ENCODE data around the gene ADAMTS6. TPM values are rescaled to one million over a fixed set of nuclear protein-coding genes. Genes with fewer than 3 reads are reported as not detected.

Gene ADAMTS6
- total RNA-seq, 1 donor from 2014 or later: 2.6 TPM

- no peak overlapping the region for H3K9ac ChIP-seq (ENCODE audit: low read depth in 1 of 3, low read length in 3 of 3)
- no peaks in the 10 kb centered on the region for H3K36me3 ChIP-seq (ENCODE audit: control insufficient read depth in 3 of 3, insufficient read depth in 3 of 3, low read length in 3 of 3)
- H3K4me3 ChIP-seq (ENCODE audit: low read length in 3 of 3): no peak overlapping the region
- H3K9me3 ChIP-seq (ENCODE audit: control insufficient read depth in 3 of 3, low read length in 3 of 3): peaks cover 0 to 1% (median 0%) of the 10 kb centered on the region in 3 donors
- H3K27ac ChIP-seq (ENCODE audit: low read depth, low read length): no peak overlapping the region
- no peaks in the 10 kb centered on the region for H3K4me1 ChIP-seq (ENCODE audit: control insufficient read depth in 3 of 3, insufficient read depth in 3 of 3, low read length in 3 of 3)
- no peaks in the 10 kb centered on the region for H3K27me3 ChIP-seq (ENCODE audit: control insufficient read depth in 3 of 3, insufficient read depth in 3 of 3, low read length in 3 of 3)
Observed at GRCh38 chr5:65172486-65173129, 309.1 kb downstream of the ADAMTS6 start.

- Histone ChIP-seq H3K9ac (ENCODE audit: low read depth in 1 of 3, low read length in 3 of 3) (no peak overlapping the region), H3K4me3 (ENCODE audit: low read length in 3 of 3) (no peak overlapping the region), H3K4me1 (ENCODE audit: control insufficient read depth in 3 of 3, insufficient read depth in 3 of 3, low read length in 3 of 3) (no peaks in the 10 kb centered on the region), H3K9me3 (ENCODE audit: control insufficient read depth in 3 of 3, low read length in 3 of 3) (peaks cover 0 to 1% (median 0%) of the 10 kb centered on the region in 3 donors), H3K27ac (ENCODE audit: low read depth, low read length) (no peak overlapping the region), H3K36me3 (ENCODE audit: control insufficient read depth in 3 of 3, insufficient read depth in 3 of 3, low read length in 3 of 3) (no peaks in the 10 kb centered on the region), H3K27me3 (ENCODE audit: control insufficient read depth in 3 of 3, insufficient read depth in 3 of 3, low read length in 3 of 3) (no peaks in the 10 kb centered on the region)
Observed at GRCh38 chr5:65171645-65172044, 310.1 kb downstream of the ADAMTS6 start.

GRCh38 chr5:65163698-65164097, 318.0 kb downstream of the ADAMTS6 start:
- Histone ChIP-seq H3K27ac (ENCODE audit: low read depth, low read length) (no peak overlapping the region), H3K36me3 (ENCODE audit: control insufficient read depth in 3 of 3, insufficient read depth in 3 of 3, low read length in 3 of 3) (no peaks in the 10 kb centered on the region), H3K4me1 (ENCODE audit: control insufficient read depth in 3 of 3, insufficient read depth in 3 of 3, low read length in 3 of 3) (no peaks in the 10 kb centered on the region), H3K4me3 (ENCODE audit: low read length in 3 of 3) (no peak overlapping the region), H3K9me3 (ENCODE audit: control insufficient read depth in 3 of 3, low read length in 3 of 3) (no peaks in the 10 kb centered on the region), H3K27me3 (ENCODE audit: control insufficient read depth in 3 of 3, insufficient read depth in 3 of 3, low read length in 3 of 3) (no peaks in the 10 kb centered on the region), H3K9ac (ENCODE audit: low read depth in 1 of 3, low read length in 3 of 3) (no peak overlapping the region)

GRCh38 chr5:65161655-65162054, 320.1 kb downstream of the ADAMTS6 start:
- peaks cover 0 to 6% (median 3%) of the 10 kb centered on the region in 3 donors for H3K4me1 ChIP-seq (ENCODE audit: control insufficient read depth in 3 of 3, insufficient read depth in 3 of 3, low read length in 3 of 3)
- no peak overlapping the region for H3K9ac ChIP-seq (ENCODE audit: low read depth in 1 of 3, low read length in 3 of 3)
- no peaks in the 10 kb centered on the region for H3K36me3 ChIP-seq (ENCODE audit: control insufficient read depth in 3 of 3, insufficient read depth in 3 of 3, low read length in 3 of 3)
- H3K4me3 ChIP-seq (ENCODE audit: low read length in 3 of 3): no peak overlapping the region
- no peaks in the 10 kb centered on the region for H3K27me3 ChIP-seq (ENCODE audit: control insufficient read depth in 3 of 3, insufficient read depth in 3 of 3, low read length in 3 of 3)
- H3K9me3 ChIP-seq (ENCODE audit: control insufficient read depth in 3 of 3, low read length in 3 of 3): no peaks in the 10 kb centered on the region
- no peak overlapping the region for H3K27ac ChIP-seq (ENCODE audit: low read depth, low read length)

- Histone ChIP-seq H3K27ac (ENCODE audit: low read depth, low read length) (no peak overlapping the region), H3K9me3 (ENCODE audit: control insufficient read depth in 3 of 3, low read length in 3 of 3) (no peaks in the 10 kb centered on the region), H3K27me3 (ENCODE audit: control insufficient read depth in 3 of 3, insufficient read depth in 3 of 3, low read length in 3 of 3) (no peaks in the 10 kb centered on the region), H3K4me3 (ENCODE audit: low read length in 3 of 3) (no peak overlapping the region), H3K9ac (ENCODE audit: low read depth in 1 of 3, low read length in 3 of 3) (no peak overlapping the region), H3K4me1 (ENCODE audit: control insufficient read depth in 3 of 3, insufficient read depth in 3 of 3, low read length in 3 of 3) (peaks cover 0 to 6% (median 3%) of the 10 kb centered on the region in 3 donors), H3K36me3 (ENCODE audit: control insufficient read depth in 3 of 3, insufficient read depth in 3 of 3, low read length in 3 of 3) (no peaks in the 10 kb centered on the region)
Observed at GRCh38 chr5:65157906-65158603, 323.7 kb downstream of the ADAMTS6 start.

- Histone ChIP-seq H3K4me3 (ENCODE audit: low read length in 3 of 3) (no peak overlapping the region), H3K9me3 (ENCODE audit: control insufficient read depth in 3 of 3, low read length in 3 of 3) (no peaks in the 10 kb centered on the region), H3K9ac (ENCODE audit: low read depth in 1 of 3, low read length in 3 of 3) (no peak overlapping the region), H3K27me3 (ENCODE audit: control insufficient read depth in 3 of 3, insufficient read depth in 3 of 3, low read length in 3 of 3) (no peaks in the 10 kb centered on the region), H3K27ac (ENCODE audit: low read depth, low read length) (no peak overlapping the region), H3K4me1 (ENCODE audit: control insufficient read depth in 3 of 3, insufficient read depth in 3 of 3, low read length in 3 of 3) (peaks cover 0 to 6% (median 3%) of the 10 kb centered on the region in 3 donors), H3K36me3 (ENCODE audit: control insufficient read depth in 3 of 3, insufficient read depth in 3 of 3, low read length in 3 of 3) (no peaks in the 10 kb centered on the region)
Observed at GRCh38 chr5:65156933-65157332, 324.8 kb downstream of the ADAMTS6 start.

GRCh38 chr5:65152131-65152530, 329.6 kb downstream of the ADAMTS6 start:
- no peaks in the 10 kb centered on the region for H3K9me3 ChIP-seq (ENCODE audit: control insufficient read depth in 3 of 3, low read length in 3 of 3)
- H3K4me3 ChIP-seq (ENCODE audit: low read length in 3 of 3): no peak overlapping the region
- no peak overlapping the region for H3K27ac ChIP-seq (ENCODE audit: low read depth, low read length)
- H3K27me3 ChIP-seq (ENCODE audit: control insufficient read depth in 3 of 3, insufficient read depth in 3 of 3, low read length in 3 of 3): no peaks in the 10 kb centered on the region
- no peak overlapping the region for H3K9ac ChIP-seq (ENCODE audit: low read depth in 1 of 3, low read length in 3 of 3)
- H3K4me1 ChIP-seq (ENCODE audit: control insufficient read depth in 3 of 3, insufficient read depth in 3 of 3, low read length in 3 of 3): peaks cover 0 to under 1% (median 0%) of the 10 kb centered on the region in 3 donors
- no peaks in the 10 kb centered on the region for H3K36me3 ChIP-seq (ENCODE audit: control insufficient read depth in 3 of 3, insufficient read depth in 3 of 3, low read length in 3 of 3)

GRCh38 chr5:65151614-65152013, 330.1 kb downstream of the ADAMTS6 start:
- Histone ChIP-seq H3K9ac (ENCODE audit: low read depth in 1 of 3, low read length in 3 of 3) (no peak overlapping the region), H3K9me3 (ENCODE audit: control insufficient read depth in 3 of 3, low read length in 3 of 3) (no peaks in the 10 kb centered on the region), H3K27me3 (ENCODE audit: control insufficient read depth in 3 of 3, insufficient read depth in 3 of 3, low read length in 3 of 3) (no peaks in the 10 kb centered on the region), H3K27ac (ENCODE audit: low read depth, low read length) (no peak overlapping the region), H3K36me3 (ENCODE audit: control insufficient read depth in 3 of 3, insufficient read depth in 3 of 3, low read length in 3 of 3) (no peaks in the 10 kb centered on the region), H3K4me1 (ENCODE audit: control insufficient read depth in 3 of 3, insufficient read depth in 3 of 3, low read length in 3 of 3) (no peaks in the 10 kb centered on the region), H3K4me3 (ENCODE audit: low read length in 3 of 3) (no peak overlapping the region)

- H3K27ac ChIP-seq (ENCODE audit: low read depth, low read length): no peak overlapping the region
- H3K9ac ChIP-seq (ENCODE audit: low read depth in 1 of 3, low read length in 3 of 3): no peak overlapping the region
- no peak overlapping the region for H3K4me3 ChIP-seq (ENCODE audit: low read length in 3 of 3)
- H3K27me3 ChIP-seq (ENCODE audit: control insufficient read depth in 3 of 3, insufficient read depth in 3 of 3, low read length in 3 of 3): no peaks in the 10 kb centered on the region
- no peaks in the 10 kb centered on the region for H3K36me3 ChIP-seq (ENCODE audit: control insufficient read depth in 3 of 3, insufficient read depth in 3 of 3, low read length in 3 of 3)
- H3K4me1 ChIP-seq (ENCODE audit: control insufficient read depth in 3 of 3, insufficient read depth in 3 of 3, low read length in 3 of 3): no peaks in the 10 kb centered on the region
- no peaks in the 10 kb centered on the region for H3K9me3 ChIP-seq (ENCODE audit: control insufficient read depth in 3 of 3, low read length in 3 of 3)
Observed at GRCh38 chr5:65150599-65151304, 331.0 kb downstream of the ADAMTS6 start.

- no peaks in the 10 kb centered on the region for H3K9me3 ChIP-seq (ENCODE audit: control insufficient read depth in 3 of 3, low read length in 3 of 3)
- no peak overlapping the region for H3K9ac ChIP-seq (ENCODE audit: low read depth in 1 of 3, low read length in 3 of 3)
- no peak overlapping the region for H3K27ac ChIP-seq (ENCODE audit: low read depth, low read length)
- H3K27me3 ChIP-seq (ENCODE audit: control insufficient read depth in 3 of 3, insufficient read depth in 3 of 3, low read length in 3 of 3): no peaks in the 10 kb centered on the region
- H3K4me3 ChIP-seq (ENCODE audit: low read length in 3 of 3): no peak overlapping the region
- H3K4me1 ChIP-seq (ENCODE audit: control insufficient read depth in 3 of 3, insufficient read depth in 3 of 3, low read length in 3 of 3): no peaks in the 10 kb centered on the region
- no peaks in the 10 kb centered on the region for H3K36me3 ChIP-seq (ENCODE audit: control insufficient read depth in 3 of 3, insufficient read depth in 3 of 3, low read length in 3 of 3)
Observed at GRCh38 chr5:65149827-65150226, 331.9 kb downstream of the ADAMTS6 start.

Data from skeletal muscle tissue (tissue), 4 donors.